ENCODE measurements around the gene APEH.
"Not testable (repeated sequence)": the region's sequence is repeated elsewhere in the genome, so short reads cannot be mapped to it uniquely, and the experiment has no call there.

APEH gene

GRCh38 chr3:49694409-49695070, 20.4 kb downstream of the APEH start:
- DNase-seq, result not testable (repeated sequence)

- not testable (repeated sequence) for DNase-seq
These were observed 21.3 kb downstream of the APEH start for GRCh38 chr3:49695350-49696015.

- no peak for DNase-seq
These were observed 25.3 kb downstream of the APEH start for GRCh38 chr3:49699281-49699979.

GRCh38 chr3:49700014-49700413, 25.9 kb downstream of the APEH start:
- DNase-seq, result no peak

- no peak for DNase-seq
These were observed 26.4 kb downstream of the APEH start for GRCh38 chr3:49700453-49701128.

- no peak for DNase-seq
These were observed 27.4 kb downstream of the APEH start for GRCh38 chr3:49701388-49702077.

GRCh38 chr3:49702672-49703071, 28.5 kb downstream of the APEH start:
- DNase-seq, result no peak

GRCh38 chr3:49703443-49703927, 29.3 kb downstream of the APEH start:
- peak; percentile 73 for DNase-seq

GRCh38 chr3:49703956-49704355, 29.8 kb downstream of the APEH start:
- DNase-seq, result no peak

- no peak for DNase-seq
These were observed 30.5 kb downstream of the APEH start for GRCh38 chr3:49704629-49705028.

GRCh38 chr3:49705390-49705960, 31.3 kb downstream of the APEH start:
- no peak for DNase-seq

- DNase-seq, result no peak
These were observed 32.4 kb downstream of the APEH start for GRCh38 chr3:49706456-49707112.

- DNase-seq, result no peak
These were observed 32.9 kb downstream of the APEH start for GRCh38 chr3:49707113-49707480.

- DNase-seq, result no peak
These were observed 35.7 kb downstream of the APEH start for GRCh38 chr3:49709852-49710251.

- no peak for DNase-seq
These were observed 37.3 kb downstream of the APEH start for GRCh38 chr3:49711489-49711888.

GRCh38 chr3:49712166-49712565, 38.0 kb downstream of the APEH start:
- no peak for DNase-seq

GRCh38 chr3:49712631-49713317, 38.6 kb downstream of the APEH start:
- DNase-seq, result no peak

- DNase-seq, result no peak
These were observed 39.4 kb downstream of the APEH start for GRCh38 chr3:49713336-49714105.

- DNase-seq, result no peak
These were observed 40.8 kb downstream of the APEH start for GRCh38 chr3:49714728-49715550.
